NK-92 (cell line): Measurements from ENCODE around the gene TIGD2.

Source experiments
- DNase-seq: peaks from one replicate; lab custom pipeline; 2025; ENCODE audit not compliant: unreplicated experiment; lab: John Stamatoyannopoulos, UW

TIGD2 gene

DNA sequence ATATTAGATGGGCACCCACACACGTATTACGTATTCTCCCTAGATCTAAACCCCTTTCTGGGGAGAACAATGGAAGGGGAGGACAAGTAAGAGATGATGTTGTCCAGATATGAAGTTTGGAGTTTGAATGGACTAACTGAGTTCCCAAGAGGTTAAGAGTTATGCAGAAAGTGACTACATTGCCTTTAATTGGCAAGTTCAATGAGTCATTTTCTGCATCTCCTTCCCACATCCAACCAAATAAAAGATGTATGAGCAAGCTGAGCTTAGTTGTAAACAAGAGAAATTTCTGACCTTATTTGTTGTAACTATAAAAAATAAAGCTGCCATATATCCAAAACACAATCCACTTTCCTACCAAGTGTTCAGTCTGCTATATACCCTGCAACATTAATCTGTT is 50.5 kb downstream of the TIGD2 start:
- DNase-seq = no peak

DNA sequence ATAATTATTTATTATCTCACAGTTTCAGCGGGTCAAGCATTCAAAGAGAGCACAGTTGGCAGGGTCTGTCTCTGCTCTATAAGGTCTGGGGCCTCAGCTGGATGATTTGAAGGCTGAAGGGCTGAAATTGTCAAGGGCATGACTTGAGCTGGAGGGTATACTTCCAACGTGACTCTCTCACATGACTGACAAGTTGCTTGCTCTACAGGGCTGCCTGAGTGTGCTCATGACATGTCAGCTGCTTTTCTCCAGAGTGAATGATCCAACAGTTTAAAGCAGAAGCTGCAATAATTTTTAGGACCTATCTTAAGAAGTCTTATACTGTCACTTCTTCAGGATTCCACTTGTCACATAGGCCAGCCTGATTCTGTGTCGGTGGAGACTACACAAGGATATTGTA is 51.2 kb downstream of the TIGD2 start:
- no peak for DNase-seq

DNA sequence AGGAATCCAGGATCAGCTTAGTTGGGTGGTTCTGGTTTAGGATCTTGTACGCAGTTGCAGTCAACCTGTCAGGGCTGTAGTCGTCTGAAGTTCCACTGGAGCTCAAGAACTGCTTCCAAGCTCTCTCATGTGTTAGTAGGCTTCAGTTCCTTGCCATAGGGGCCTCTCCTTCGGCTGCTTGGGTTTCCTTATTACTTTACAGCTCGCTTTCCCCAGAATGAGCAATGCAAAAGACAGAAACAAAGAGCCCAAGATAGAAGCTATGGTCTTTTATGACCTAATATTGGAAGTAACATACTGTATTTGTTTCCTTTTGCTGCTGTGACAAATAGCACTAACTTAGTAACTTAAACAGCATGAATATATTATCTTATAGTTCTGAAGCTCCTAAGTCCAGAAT is 51.7 kb downstream of the TIGD2 start:
- DNase-seq = no peak

DNA sequence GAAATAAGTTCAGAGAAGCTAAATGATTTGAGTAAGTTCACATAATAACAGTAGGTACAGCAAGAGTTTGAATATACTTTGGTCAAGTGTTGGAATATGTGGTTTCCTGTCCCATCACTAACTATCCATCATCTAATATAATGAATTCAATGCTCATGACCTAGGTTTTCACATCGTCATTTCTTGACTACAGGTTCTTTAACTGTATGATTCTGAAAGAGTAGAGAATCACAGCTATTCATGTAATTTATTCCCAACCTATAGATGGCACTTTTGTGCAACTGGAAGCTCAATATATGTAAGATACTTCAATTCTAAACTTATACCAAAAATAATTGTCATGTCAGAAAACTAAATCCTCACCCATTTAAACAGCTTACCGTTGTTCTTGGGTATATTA is 53.1 kb downstream of the TIGD2 start:
- DNase-seq = no peak
